ENCODE results near the gene PDGFRB.

- TF ChIP-seq CTCF (conservative IDR thresholded peaks at IDR 0.05) (no peak), EZH2 (IDR thresholded peaks at IDR 0.05; ENCODE audit: low read depth) (no peak)
Observed at GRCh38 chr5:150120062-150120441, 35.6 kb downstream of the PDGFRB start.

Data from PC-9 (cell line).